ENCODE results near the gene CORO7. TPM values are rescaled to one million over a fixed set of nuclear protein-coding genes. Genes with fewer than 3 reads are reported as not detected.
"Not testable (repeated sequence)": the region's sequence is repeated elsewhere in the genome, so short reads cannot be mapped to it uniquely, and the experiment has no call there.

CORO7 gene
- total and polyA plus RNA-seq, 4 donors = 22.7 to 61.8 (median 42.1) TPM

DNA sequence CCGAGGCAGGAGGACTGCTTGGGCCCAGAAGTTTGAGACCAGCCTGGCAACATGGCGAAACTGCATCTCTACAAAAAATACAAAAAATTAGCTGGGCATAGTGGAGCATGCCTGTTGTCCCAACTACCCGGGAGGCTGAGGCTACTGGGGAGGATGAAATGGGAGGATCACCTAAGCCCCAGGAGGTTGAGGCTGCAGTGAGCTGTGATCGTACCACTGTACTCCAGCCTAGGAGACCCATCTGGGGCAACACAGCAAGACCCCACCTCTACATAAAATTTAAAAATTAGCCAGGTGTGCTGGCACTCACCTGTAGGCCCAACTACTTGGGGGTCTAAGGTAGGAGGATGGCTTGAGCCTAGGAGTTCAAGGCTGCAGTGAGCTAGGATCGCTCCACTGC, 67.1 kb downstream of the CORO7 start:
- no peak for DNase-seq (ENCODE audit: low read depth in 4 of 6, low spot score in 6 of 6)
- Histone ChIP-seq H3K27me3 (ENCODE audit: control insufficient read depth, insufficient read depth, low read length) (no peaks in the 10 kb centered on the region), H3K4me3 (ENCODE audit: low read depth, low read length) (no peak overlapping the region), H3K9me3 (ENCODE audit: control insufficient read depth, insufficient read depth, low read length) (peaks cover under 1% of the 10 kb centered on the region), H3K27ac (ENCODE audit: low read depth, low read length) (no peak overlapping the region), H3K4me1 (ENCODE audit: control insufficient read depth, insufficient read depth, low read length) (peaks cover 28% of the 10 kb centered on the region), H3K36me3 (ENCODE audit: control insufficient read depth, insufficient read depth, low read length) (peaks cover 26% of the 10 kb centered on the region)
- 100% methylated on average over 2 of the region's 5 CpGs for WGBS (ENCODE audit: insufficient coverage)

GRCh38 chr16:4347765-4348509, 68.5 kb downstream of the CORO7 start:
- H3K9me3 ChIP-seq (ENCODE audit: control insufficient read depth, insufficient read depth, low read length) = peaks cover 1% of the 10 kb centered on the region
- H3K4me1 ChIP-seq (ENCODE audit: control insufficient read depth, insufficient read depth, low read length) = peaks cover 31% of the 10 kb centered on the region
- 87% methylated on average over 17 of the region's 17 CpGs for WGBS (ENCODE audit: insufficient coverage)
- H3K4me3 ChIP-seq (ENCODE audit: low read depth, low read length) = no peak overlapping the region
- peaks cover 23% of the 10 kb centered on the region for H3K36me3 ChIP-seq (ENCODE audit: control insufficient read depth, insufficient read depth, low read length)
- no peak for DNase-seq (ENCODE audit: low read depth in 4 of 6, low spot score in 6 of 6)
- no peak overlapping the region for H3K27ac ChIP-seq (ENCODE audit: low read depth, low read length)
- H3K27me3 ChIP-seq (ENCODE audit: control insufficient read depth, insufficient read depth, low read length) = no peaks in the 10 kb centered on the region

DNA sequence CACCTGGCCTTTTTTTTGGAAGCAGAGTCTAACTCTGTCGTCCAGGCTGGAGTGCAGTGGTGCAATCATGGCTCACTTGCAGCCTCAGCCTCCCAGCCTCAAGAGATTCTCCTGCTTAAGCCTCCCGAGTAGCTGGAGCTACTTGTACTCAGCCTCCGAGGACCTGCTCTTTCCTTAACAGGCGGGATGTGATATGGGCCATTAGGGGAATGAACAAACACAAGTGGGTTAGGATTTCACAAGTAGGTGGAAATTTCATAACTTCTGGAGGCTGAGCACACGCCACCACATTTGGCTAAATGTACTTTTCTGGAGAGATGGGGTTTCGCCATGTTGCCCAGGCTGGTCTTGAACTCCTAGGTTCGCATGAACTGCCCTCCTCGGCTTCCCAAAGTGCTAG, 69.4 kb downstream of the CORO7 start:
- 89% methylated on average over 8 of the region's 8 CpGs for WGBS (ENCODE audit: insufficient coverage)
- Histone ChIP-seq H3K36me3 (ENCODE audit: control insufficient read depth, insufficient read depth, low read length) (peaks cover 25% of the 10 kb centered on the region), H3K9me3 (ENCODE audit: control insufficient read depth, insufficient read depth, low read length) (peaks cover 1% of the 10 kb centered on the region), H3K27me3 (ENCODE audit: control insufficient read depth, insufficient read depth, low read length) (no peaks in the 10 kb centered on the region), H3K4me1 (ENCODE audit: control insufficient read depth, insufficient read depth, low read length) (peaks cover 32% of the 10 kb centered on the region), H3K4me3 (ENCODE audit: low read depth, low read length) (no peak overlapping the region), H3K27ac (ENCODE audit: low read depth, low read length) (no peak overlapping the region)
- DNase-seq (ENCODE audit: low read depth in 4 of 6, low spot score in 6 of 6) = no peak

DNA sequence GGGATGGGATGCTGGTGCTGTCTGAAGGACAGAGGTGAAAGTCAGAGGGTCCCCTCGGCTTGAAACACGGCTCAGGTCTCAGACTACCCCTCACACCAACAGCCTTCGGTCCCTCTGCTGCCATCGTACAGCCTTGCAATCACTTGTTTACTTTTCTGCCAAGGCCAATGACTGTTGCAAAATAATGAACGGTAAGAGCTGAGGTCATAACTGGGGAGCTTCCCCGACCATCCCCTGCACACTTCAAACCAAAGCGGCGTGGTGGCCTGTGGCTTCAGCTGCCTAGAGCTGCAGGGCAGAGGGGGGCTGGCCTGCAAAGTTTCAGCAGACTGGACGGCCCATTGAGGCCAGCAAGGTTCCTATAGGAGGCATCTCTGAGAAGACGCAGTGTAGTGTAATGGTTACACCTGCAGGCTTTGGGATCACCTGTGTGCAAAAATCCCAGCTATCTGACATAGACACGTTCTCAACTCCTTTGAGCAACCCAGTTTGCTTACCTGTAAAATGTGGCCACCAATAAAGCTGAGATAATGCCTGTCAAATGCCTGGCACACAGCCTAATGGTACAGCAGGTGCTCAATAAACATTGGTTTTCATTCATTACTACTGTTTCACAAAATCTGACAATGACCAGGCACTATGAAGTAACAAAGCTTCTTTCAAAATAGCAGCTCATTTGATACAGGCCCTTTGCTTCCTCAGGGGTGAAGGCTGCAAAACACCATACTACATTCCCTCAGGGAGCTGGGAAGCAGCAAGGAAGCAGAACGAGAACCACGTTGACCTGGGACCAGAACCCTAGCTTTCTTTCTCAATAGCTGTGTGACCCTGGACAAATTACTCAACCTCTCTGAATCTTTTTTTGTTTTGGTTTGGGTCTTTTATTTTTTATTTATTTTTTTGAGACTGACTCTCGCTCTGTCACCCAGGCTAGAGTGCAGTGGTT, 70.3 kb downstream of the CORO7 start:
- H3K27me3 ChIP-seq (ENCODE audit: control insufficient read depth, insufficient read depth, low read length) = no peaks in the 10 kb centered on the region
- H3K36me3 ChIP-seq (ENCODE audit: control insufficient read depth, insufficient read depth, low read length) = peaks cover 28% of the 10 kb centered on the region
- H3K4me1 ChIP-seq (ENCODE audit: control insufficient read depth, insufficient read depth, low read length) = peaks cover 30% of the 10 kb centered on the region
- H3K4me3 ChIP-seq (ENCODE audit: low read depth, low read length) = no peak overlapping the region
- 85% methylated on average over 8 of the region's 14 CpGs for WGBS (ENCODE audit: insufficient coverage)
- H3K9me3 ChIP-seq (ENCODE audit: control insufficient read depth, insufficient read depth, low read length) = peaks cover 1% of the 10 kb centered on the region
- H3K27ac ChIP-seq (ENCODE audit: low read depth, low read length) = no peak overlapping the region
- no peak for DNase-seq (ENCODE audit: low read depth in 4 of 6, low spot score in 6 of 6)

GRCh38 chr16:4344983-4345835, 71.2 kb downstream of the CORO7 start:
- WGBS (ENCODE audit: insufficient coverage) = 69% methylated on average over 21 of the region's 26 CpGs
- Histone ChIP-seq H3K4me3 (ENCODE audit: low read depth, low read length) (no peak overlapping the region), H3K4me1 (ENCODE audit: control insufficient read depth, insufficient read depth, low read length) (peaks cover 32% of the 10 kb centered on the region)

DNA sequence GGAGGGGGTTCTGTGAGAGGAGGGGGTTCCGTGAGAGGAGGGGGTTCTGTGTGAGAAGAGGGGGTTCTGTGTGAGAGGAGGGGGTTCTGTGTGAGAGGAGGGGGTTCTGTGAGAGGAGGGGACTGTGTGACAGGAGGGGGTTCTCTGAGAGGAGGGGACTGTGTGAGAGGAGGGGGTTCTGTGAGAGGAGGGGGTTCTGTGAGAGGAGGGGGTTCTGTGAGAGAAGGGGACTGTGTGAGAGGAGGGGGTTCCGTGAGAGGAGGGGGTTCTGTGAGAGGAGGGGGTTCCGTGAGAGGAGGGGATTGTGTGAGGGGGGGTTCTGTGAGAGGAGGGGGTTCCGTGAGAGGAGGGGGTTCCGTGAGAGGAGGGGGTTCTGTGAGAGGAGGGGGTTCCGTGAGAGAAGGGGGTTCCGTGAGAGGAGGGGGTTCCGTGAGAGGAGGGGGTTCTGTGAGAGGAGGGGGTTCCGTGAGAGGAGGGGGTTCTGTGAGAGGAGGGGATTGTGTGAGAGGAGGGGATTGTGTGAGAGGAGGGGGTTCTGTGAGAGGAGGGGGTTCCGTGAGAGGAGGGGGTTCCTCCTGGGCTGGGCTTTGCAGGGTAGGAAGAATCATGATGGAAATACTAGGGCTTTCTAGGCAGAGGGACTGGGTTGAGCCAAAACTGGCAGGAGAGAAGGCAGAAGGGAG, 72.0 kb downstream of the CORO7 start:
- Histone ChIP-seq H3K4me1 (ENCODE audit: control insufficient read depth, insufficient read depth, low read length) (peaks cover 35% of the 10 kb centered on the region), H3K27ac (ENCODE audit: low read depth, low read length) (peak overlapping the region; percentile 40), H3K36me3 (ENCODE audit: control insufficient read depth, insufficient read depth, low read length) (peaks cover 45% of the 10 kb centered on the region)
- H3K4me3 ChIP-seq (ENCODE audit: low read depth, low read length); DNase-seq (ENCODE audit: low read depth in 4 of 6, low spot score in 6 of 6); H3K27me3 ChIP-seq (ENCODE audit: control insufficient read depth, insufficient read depth, low read length); H3K9me3 ChIP-seq (ENCODE audit: control insufficient read depth, insufficient read depth, low read length): not testable (repeated sequence)
- 61% methylated on average over 4 of the region's 10 CpGs for WGBS (ENCODE audit: insufficient coverage)

More at GRCh38 chr16:4344983-4345835, 71.2 kb downstream of the CORO7 start:
- peak in 2 of 6 donors; percentile 16 to 55 for DNase-seq (ENCODE audit: low read depth in 4 of 6, low spot score in 6 of 6)
- H3K27me3 ChIP-seq (ENCODE audit: control insufficient read depth, insufficient read depth, low read length) = no peaks in the 10 kb centered on the region
- peak overlapping the region; percentile 40 for H3K27ac ChIP-seq (ENCODE audit: low read depth, low read length)
- H3K9me3 ChIP-seq (ENCODE audit: control insufficient read depth, insufficient read depth, low read length) = peaks cover 1% of the 10 kb centered on the region
- peaks cover 37% of the 10 kb centered on the region for H3K36me3 ChIP-seq (ENCODE audit: control insufficient read depth, insufficient read depth, low read length)

DNA sequence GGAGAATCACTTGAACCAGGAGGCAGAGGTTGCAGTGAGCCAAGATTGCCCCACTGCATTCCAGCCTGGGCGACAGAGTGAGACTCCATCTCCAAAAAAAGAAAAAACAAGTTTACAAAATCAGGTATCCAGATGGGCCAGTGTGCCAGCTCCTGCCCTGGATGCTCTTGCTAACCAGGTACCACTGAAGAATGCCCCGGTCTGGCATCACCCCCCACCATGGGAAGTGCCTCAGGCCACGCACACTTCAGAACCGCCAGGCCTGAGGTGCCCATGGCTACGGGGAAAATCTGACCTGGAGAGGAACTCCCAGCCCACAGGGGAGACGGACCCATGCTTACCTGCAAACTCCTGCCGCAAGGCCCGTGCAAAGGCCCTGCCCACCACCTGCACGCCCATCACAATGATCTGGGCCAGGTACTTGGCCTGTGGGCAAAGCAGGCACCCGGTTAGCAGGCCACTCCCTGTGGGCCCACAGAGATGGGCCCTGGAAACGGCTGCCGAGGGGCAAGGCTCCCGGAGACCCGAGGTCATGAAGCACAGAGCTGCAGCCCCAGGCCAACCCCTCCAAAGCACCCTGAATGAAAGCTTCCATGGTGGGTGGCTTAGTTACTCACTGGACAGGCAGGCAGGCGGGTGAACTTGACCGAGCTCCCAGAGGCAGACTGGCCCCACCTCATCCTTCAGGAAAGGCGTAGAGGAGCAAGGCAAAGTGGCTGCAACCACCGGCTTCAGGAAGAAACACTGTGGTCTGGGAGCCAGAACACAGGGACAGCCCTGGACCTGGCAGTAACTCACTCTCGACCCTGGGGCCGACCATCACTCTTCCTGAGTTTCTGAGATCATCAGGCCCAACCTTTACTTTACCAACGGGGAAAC, 73.3 kb downstream of the CORO7 start:
- Histone ChIP-seq H3K4me3 (ENCODE audit: low read depth, low read length) (no peak overlapping the region), H3K9me3 (ENCODE audit: control insufficient read depth, insufficient read depth, low read length) (peaks cover 1% of the 10 kb centered on the region), H3K36me3 (ENCODE audit: control insufficient read depth, insufficient read depth, low read length) (peaks cover 53% of the 10 kb centered on the region), H3K27me3 (ENCODE audit: control insufficient read depth, insufficient read depth, low read length) (no peaks in the 10 kb centered on the region), H3K27ac (ENCODE audit: low read depth, low read length) (no peak overlapping the region), H3K4me1 (ENCODE audit: control insufficient read depth, insufficient read depth, low read length) (peaks cover 43% of the 10 kb centered on the region)
- 90% methylated on average over 21 of the region's 21 CpGs for WGBS (ENCODE audit: insufficient coverage)
- no peak for DNase-seq (ENCODE audit: low read depth in 4 of 6, low spot score in 6 of 6)

DNA sequence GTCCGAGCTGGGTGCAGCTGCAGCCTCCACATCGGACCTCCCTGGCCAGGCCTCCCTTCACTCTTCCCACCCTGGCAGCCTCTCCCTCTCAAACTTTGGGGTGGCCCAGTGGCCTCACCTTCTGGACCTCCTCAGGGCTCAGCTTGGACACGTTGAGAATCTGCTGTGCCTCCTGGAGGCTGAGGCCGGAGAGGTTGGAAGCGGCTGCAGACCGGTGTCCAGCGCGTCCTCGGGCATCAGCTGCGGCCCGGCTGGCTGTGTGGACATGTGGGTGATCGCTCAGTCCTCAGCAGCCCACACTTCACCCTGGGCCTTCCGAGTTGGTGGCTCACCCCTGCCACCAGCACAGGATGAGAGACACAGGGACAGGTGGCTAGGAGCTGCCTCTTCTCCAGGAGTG, 75.1 kb downstream of the CORO7 start:
- Histone ChIP-seq H3K4me3 (ENCODE audit: low read depth, low read length) (no peak overlapping the region), H3K27ac (ENCODE audit: low read depth, low read length) (no peak overlapping the region), H3K9me3 (ENCODE audit: control insufficient read depth, insufficient read depth, low read length) (peaks cover 1% of the 10 kb centered on the region), H3K36me3 (ENCODE audit: control insufficient read depth, insufficient read depth, low read length) (peaks cover 63% of the 10 kb centered on the region), H3K4me1 (ENCODE audit: control insufficient read depth, insufficient read depth, low read length) (peaks cover 43% of the 10 kb centered on the region), H3K27me3 (ENCODE audit: control insufficient read depth, insufficient read depth, low read length) (no peaks in the 10 kb centered on the region)
- DNase-seq (ENCODE audit: low read depth in 4 of 6, low spot score in 6 of 6) = no peak
- WGBS (ENCODE audit: insufficient coverage) = 96% methylated on average over 10 of the region's 13 CpGs

Data from spinal cord (tissue), 10 donors.